GM12878 (cell line): ENCODE data around the gene TDRD10. TPM values are rescaled to one million over a fixed set of nuclear protein-coding genes. Genes with fewer than 3 reads are reported as not detected.

Experiments
- ATAC-seq: fragments of 200-7000 bp; cut with Tn5 transposase; 3 replicates; pipeline ENCODE4 v1.9.1; 2020; ENCODE audit warnings: mild to moderate bottlenecking, moderate library complexity
- BruUV-seq: library from RNA; stranded (reverse); fragments of 400-500 nt; replicated peaks from 2 replicates; lab custom pipeline; 2021; lab: Mats Ljungman, UMichigan
- CTCF ChIA-PET: fragments of 300-600 bp; sonication (Branson Sonifier 250); formaldehyde crosslinking; extraction: SDS; loops from one replicate; lab custom pipeline; 2021; ENCODE audit warnings: inconsistent platforms; lab: Yijun Ruan, JAX
- POLR2A ChIA-PET: fragments of 350-600 bp; formaldehyde crosslinking; extraction: SDS; loops from one replicate; lab custom pipeline; 2021; ENCODE audit warnings: inconsistent platforms; lab: Charles Lee
- RAD21 ChIA-PET: fragments of 300-600 bp; sonication (Branson Sonifier 250); formaldehyde crosslinking; loops from one replicate; lab custom pipeline; 2023; ENCODE audit warnings: antibody characterized with exemption; ENCODE audit not compliant: unreplicated experiment; lab: Charles Lee
- SMC1A ChIA-PET: fragments of 300-600 bp; sonication (Branson Sonifier 250); formaldehyde crosslinking; loops from one replicate; lab custom pipeline; 2023; ENCODE audit not compliant: unreplicated experiment, uncharacterized antibody; lab: Charles Lee
- DNase-seq: peaks from one replicate; pipeline ENCODE4 v3.0.0-alpha.2; 2011; ENCODE audit warnings: low read depth, low spot score
- FAIRE-seq: peaks from 3 replicates; lab custom pipeline; 2011; peaks lifted over from hg19 to GRCh38; lab: Jason Lieb, UNC
- H2AFZ ChIP-seq: 2 replicates; pipeline ENCODE4 v1.6.0; 2011; ENCODE audit warnings: low read depth, low read length, control low read depth; ENCODE audit not compliant: control insufficient read depth
- H3K27ac ChIP-seq: 2 replicates; pipeline ENCODE4 v1.5.1; 2011; ENCODE audit warnings: control low read depth; ENCODE audit not compliant: control insufficient read depth, insufficient read depth
- H3K27me3 ChIP-seq, 2 experiments: replicated peaks in 1 of 2; 2 replicates each; pipeline versions ENCODE4 v1.6.0 to v1.6.1; 2011; ENCODE audit warnings: low read length in 1 of 2; ENCODE audit not compliant: control insufficient read depth in 2 of 2, insufficient read depth in 2 of 2
- H3K36me3 ChIP-seq, 2 experiments: 2 replicates each; pipeline ENCODE4 v1.5.1; 2011; ENCODE audit warnings: low read length in 1 of 2; ENCODE audit not compliant: control insufficient read depth in 2 of 2, insufficient read depth in 2 of 2
- H3K4me1 ChIP-seq: 2 replicates; pipeline ENCODE4 v1.6.1; 2011; ENCODE audit warnings: mild to moderate bottlenecking, low read length, moderate library complexity, mixed read lengths; ENCODE audit not compliant: control insufficient read depth, insufficient read depth
- H3K4me2 ChIP-seq: 2 replicates; pipeline ENCODE4 v1.6.0; 2011; ENCODE audit warnings: control low read depth; ENCODE audit not compliant: control insufficient read depth, insufficient read depth
- H3K4me3 ChIP-seq: fragments of 200-600 bp; sonication (generic); 2 replicates; pipeline ENCODE4 v1.5.1; 2016
- H3K79me2 ChIP-seq: 2 replicates; pipeline ENCODE4 v1.6.0; 2011; ENCODE audit warnings: low read length; ENCODE audit not compliant: control insufficient read depth, insufficient read depth
- H3K9ac ChIP-seq: 2 replicates; pipeline ENCODE4 v1.8.0; 2011; ENCODE audit warnings: low read length, control low read depth, mixed read lengths; ENCODE audit not compliant: control insufficient read depth, insufficient read depth
- H3K9me3 ChIP-seq: replicated peaks from 3 replicates; pipeline ENCODE4 v1.5.1; 2011; ENCODE audit warnings: mild to moderate bottlenecking, low read length; ENCODE audit not compliant: control insufficient read depth, insufficient read depth
- H4K20me1 ChIP-seq: 2 replicates; pipeline ENCODE4 v1.6.0; 2011; ENCODE audit not compliant: control insufficient read depth, insufficient read depth
- BMI1 ChIP-seq: fragments of 450-650 bp; IDR thresholded peaks from 2 replicates; pipeline ENCODE4 v1.6.1; 2016; ENCODE audit warnings: mild to moderate bottlenecking, moderate library complexity, borderline replicate concordance
- CBFB ChIP-seq: IDR thresholded peaks from 2 replicates; pipeline ENCODE4 v1.6.1; 2016; ENCODE audit warnings: antibody characterized with exemption, low read depth
- EED ChIP-seq: sonication (generic); IDR thresholded peaks from 2 replicates; pipeline ENCODE4 v1.6.1; 2016; ENCODE audit warnings: antibody characterized with exemption, low read depth
- EZH2 ChIP-seq: IDR thresholded peaks from 2 replicates; pipeline ENCODE4 v1.6.1; 2012; ENCODE audit warnings: low read depth, mild to moderate bottlenecking, control low read depth, inconsistent platforms, low read length, borderline replicate concordance; ENCODE audit not compliant: control insufficient read depth
- MAX ChIP-seq: IDR thresholded peaks from 2 replicates; pipeline ENCODE4 v1.6.1; 2012; ENCODE audit warnings: low read depth, low read length, improper control_type of control experiment
- NFIC ChIP-seq: IDR thresholded peaks from 2 replicates; pipeline ENCODE4 v1.6.1; 2012; ENCODE audit warnings: low read depth, mild to moderate bottlenecking, inconsistent platforms, low read length, moderate library complexity
- RAD21 ChIP-seq: IDR thresholded peaks from 2 replicates; pipeline ENCODE4 v1.6.1; 2011; ENCODE audit warnings: mild to moderate bottlenecking, low read depth, low read length, moderate library complexity; ENCODE audit not compliant: insufficient read depth
- REST ChIP-seq: IDR thresholded peaks from 2 replicates; pipeline ENCODE4 v1.6.1; 2012; ENCODE audit warnings: mild to moderate bottlenecking, low read depth, low read length
- SPI1 ChIP-seq: IDR thresholded peaks from 2 replicates; pipeline ENCODE4 v1.6.1; 2011; ENCODE audit warnings: low read depth, mild to moderate bottlenecking, low read length, moderate library complexity, borderline replicate concordance; ENCODE audit not compliant: insufficient read depth
- SUPT20H ChIP-seq: IDR thresholded peaks from 2 replicates; pipeline ENCODE4 v1.6.1; 2011; ENCODE audit warnings: low read depth, mild to moderate bottlenecking, low read length, moderate library complexity, borderline replicate concordance; ENCODE audit not compliant: control insufficient read depth
- TAF1 ChIP-seq: IDR thresholded peaks from 2 replicates; pipeline ENCODE4 v1.6.1; 2011; ENCODE audit warnings: mild to moderate bottlenecking, low read depth, low read length, borderline replicate concordance
- TBL1XR1 ChIP-seq: IDR thresholded peaks from 2 replicates; pipeline ENCODE4 v1.6.1; 2012; ENCODE audit warnings: low read depth, low read length, improper control_type of control experiment
- ZBED1 ChIP-seq: IDR thresholded peaks from 2 replicates; pipeline ENCODE4 v1.6.1; 2016; ENCODE audit warnings: borderline replicate concordance
- ZBTB33 ChIP-seq: fragments of 450-650 bp; IDR thresholded peaks from 2 replicates; pipeline ENCODE4 v1.6.1; 2017; ENCODE audit warnings: mild to moderate bottlenecking
- ZNF384 ChIP-seq: IDR thresholded peaks from 2 replicates; pipeline ENCODE4 v1.6.1; 2012; ENCODE audit warnings: low read depth, mild to moderate bottlenecking, low read length, improper control_type of control experiment, borderline replicate concordance
- WGBS: methylation state at CpG from one replicate; pipeline ENCODE4 v1.1.6; 2016; ENCODE audit warnings: low lambda C conversion rate; ENCODE audit not compliant: insufficient replicate concordance, insufficient coverage; ENCODE audit errors: missing lambda C conversion rate; 5-methylcytosine and 5-hydroxymethylcytosine counted together
- in situ Hi-C: fragments of 300-500 bp; cut with MboI; formaldehyde crosslinking; loops from 9 replicates; pipeline ENCODE4 v1.14.3; 2018; ENCODE audit warnings: mixed read lengths
- intact Hi-C: fragments of 100-400 bp; cut with micrococcal nuclease; formaldehyde crosslinking; loops from one replicate; pipeline ENCODE4 v1.14.2; 2022; ENCODE audit not compliant: unreplicated experiment
- polyA plus RNA-seq, 11 experiments: library from polyadenylated mRNA; depleted of rRNA in 4 of 11; unstranded in 6 of 11; stranded (reverse) in 5 of 11; fragments of >200 nt; fragmentation: Nextera tagmentation in 4 of 11; fragmentation: Illumina TruSeq in 1 of 11; extraction: Ambion mirVana in 4 of 11; extraction: Trizol in 1 of 11; gene quantifications; 1 replicate in 1 of 11; 2 replicates in 10 of 11; pipeline versions ENCODE4 v1.2.1 to v1.2.3, GENCODE V29; 2011 to 2016; ENCODE audit warnings: inconsistent platforms in 2 of 11, missing spikeins in 2 of 11, low read depth in 1 of 11
- total RNA-seq, 4 experiments: library from RNA; depleted of rRNA in 3 of 4; stranded (reverse); fragments of >200 nt in 3 of 4; fragmentation: Illumina TruSeq in 1 of 4; extraction: Trizol in 1 of 4; gene quantifications; 2 replicates each; pipeline versions ENCODE4 v1.2.1 to v1.2.3, GENCODE V29; 2013 to 2021

The TDRD10 gene
- total and polyA plus RNA-seq, 10 of the 15 experiments (the other 5 are each of a cell fraction or from before 2014, with no cell fraction given) = not detected

- TF ChIP-seq RAD21 (peak; percentile 44), SPI1 (peak; percentile 59), ZNF384 (0 out of 2 replicates have a peak, but pooled peaks have one; percentile 11)
- TF ChIP-seq, all 136 proteins: peak for 12
Observed at GRCh38 chr1:154466921-154467417, 35.0 kb upstream of the TDRD10 start (continued).

- H3K4me1 ChIP-seq = peaks cover 20% of the 10 kb centered on the region
- H3K79me2 ChIP-seq = no peaks in the 10 kb centered on the region
- no peak overlapping the region for H2AFZ ChIP-seq
- DNase-seq (no peak), ATAC-seq (peak; percentile 49), FAIRE-seq (no peak)
- no peak overlapping the region for H3K4me2 ChIP-seq
- in situ Hi-C loops = no loop called here
- no TSS peak for BruUV-seq
- no peaks in the 10 kb centered on the region for H3K9me3 ChIP-seq
- ChIA-PET RAD21 (interaction anchor here (0.9 to 5.9 kb wide), 21 partner anchors 13 to 138 kb away, joined by 3 to 53 read pairs (median 6); partner anchors contain the start of gene IL6R), POLR2A (interaction anchor here (0.8 to 1.7 kb wide), 5 partner anchors 28 to 470 kb away, joined by 3 to 8 read pairs (median 3); no protein-coding TSS in a partner anchor), CTCF (interaction anchor here (0.5 to 6.8 kb wide), 31 partner anchors 8 to 573 kb away, joined by 3 to 62 read pairs (median 5); no protein-coding TSS in a partner anchor), SMC1A (interaction anchor here (0.7 to 4.2 kb wide), 29 partner anchors 9 to 246 kb away, joined by 3 to 24 read pairs (median 4); no protein-coding TSS in a partner anchor)
- no peaks in the 10 kb centered on the region for H4K20me1 ChIP-seq
- no peak overlapping the region for H3K4me3 ChIP-seq
- no peak overlapping the region for H3K27ac ChIP-seq
- WGBS = 57% methylated on average over 11 of the region's 11 CpGs
- intact Hi-C loops = loop anchor here (1.0 to 5.0 kb wide), 3 partner anchors 23 to 115 kb away; no protein-coding TSS in a partner anchor
- 0 out of 4 replicates have a peak, but pooled peaks cover 0 to 1% of the 10 kb centered on the region in 2 experiments for H3K27me3 ChIP-seq
- H3K9ac ChIP-seq = no peak overlapping the region
- H3K36me3 ChIP-seq = no peaks in the 10 kb centered on the region
- TF ChIP-seq ZBTB33 (no peak), CBFB (no peak), TAF1 (no peak), MAX (no peak), ZBED1 (no peak), BMI1 (no peak), SUPT20H (no peak), EED (0 out of 2 replicates have a peak, but pooled peaks have one; percentile 4), TBL1XR1 (no peak), REST (no peak), EZH2 (no peak), NFIC (no peak; the same call in 1 of the 2 replicates)
Observed at GRCh38 chr1:154467434-154468102, 34.5 kb upstream of the TDRD10 start.
